Measurements from ENCODE around the gene PTPN20.

PTPN20 gene

DNA sequence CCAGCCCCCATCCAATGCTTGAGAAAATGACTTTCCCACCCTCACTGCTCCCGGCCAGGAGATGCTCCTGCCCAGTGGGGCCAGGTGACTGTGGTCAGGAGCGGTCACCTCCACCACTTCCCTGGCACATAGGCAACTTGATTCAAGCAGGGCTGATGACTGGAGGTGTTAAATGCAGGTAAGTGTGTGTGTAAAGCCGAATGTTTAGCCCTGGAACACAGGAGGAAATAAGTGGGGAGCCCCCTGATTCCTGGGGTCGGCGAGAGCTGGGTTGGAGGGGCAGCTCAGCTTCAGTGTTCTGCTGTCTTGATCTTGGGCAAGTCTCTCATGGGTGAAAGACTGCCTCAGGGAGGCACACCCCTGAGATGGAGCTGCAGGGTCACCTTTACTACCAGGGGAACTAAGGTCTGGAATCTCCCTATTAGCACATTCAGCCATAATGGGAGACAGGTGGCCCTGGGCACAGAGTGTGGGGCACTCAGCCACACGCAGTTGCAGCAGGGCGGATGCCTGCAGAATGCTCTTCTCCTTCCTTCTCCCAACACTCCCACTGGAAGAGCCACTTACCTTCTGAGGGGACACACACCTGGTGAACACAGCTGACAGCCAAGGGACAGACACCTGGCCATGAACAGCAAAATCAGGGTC, 124.1 kb downstream of the PTPN20 start:
- no peak for DNase-seq

DNA sequence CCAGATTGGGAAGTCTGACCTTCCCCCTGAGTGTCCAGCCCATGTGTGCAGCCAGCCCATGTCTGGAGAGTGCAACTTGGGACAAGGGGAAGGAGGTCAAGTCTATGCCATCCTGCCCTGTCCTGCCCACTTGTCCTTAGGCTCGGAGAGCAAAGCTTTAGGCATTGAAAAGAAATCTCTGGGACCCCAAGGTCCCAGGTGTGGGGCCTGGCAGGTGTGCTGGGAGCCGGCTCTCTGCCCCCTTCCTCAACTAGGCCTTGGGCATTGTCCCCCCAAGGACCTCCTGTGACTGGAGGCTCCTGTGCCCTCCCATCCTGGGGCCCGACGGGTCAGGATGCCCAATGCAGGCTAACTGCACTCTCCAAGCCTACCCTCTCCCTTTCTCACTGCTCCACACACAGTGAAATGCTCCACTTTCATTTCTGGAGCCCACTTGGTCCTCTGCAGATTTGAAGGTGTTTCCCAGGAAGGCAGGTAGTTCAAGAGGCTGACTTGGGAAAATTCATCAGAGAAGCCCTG, 124.7 kb downstream of the PTPN20 start:
- DNase-seq: peak; percentile 14

DNA sequence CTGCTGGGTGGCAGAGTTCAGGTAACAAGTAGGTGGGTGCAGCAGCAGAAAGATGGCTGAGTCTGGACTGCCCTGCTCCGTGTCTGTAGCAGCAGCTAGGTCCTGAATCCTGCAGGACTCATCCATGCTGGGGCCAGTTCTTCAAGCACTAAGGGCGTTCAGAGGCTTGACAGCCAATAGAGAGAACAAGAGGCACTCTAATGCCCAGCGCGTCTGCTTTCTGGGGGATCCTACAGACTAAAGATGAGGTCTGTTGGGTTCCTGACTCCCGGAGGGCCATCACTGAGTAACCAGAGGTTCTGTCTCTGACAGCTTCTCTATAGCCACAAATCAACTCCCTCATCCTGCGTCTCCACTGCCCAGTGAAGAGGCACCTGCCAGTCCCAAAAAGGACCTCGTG, 125.5 kb downstream of the PTPN20 start:
- peak; percentile 6 for DNase-seq

DNA sequence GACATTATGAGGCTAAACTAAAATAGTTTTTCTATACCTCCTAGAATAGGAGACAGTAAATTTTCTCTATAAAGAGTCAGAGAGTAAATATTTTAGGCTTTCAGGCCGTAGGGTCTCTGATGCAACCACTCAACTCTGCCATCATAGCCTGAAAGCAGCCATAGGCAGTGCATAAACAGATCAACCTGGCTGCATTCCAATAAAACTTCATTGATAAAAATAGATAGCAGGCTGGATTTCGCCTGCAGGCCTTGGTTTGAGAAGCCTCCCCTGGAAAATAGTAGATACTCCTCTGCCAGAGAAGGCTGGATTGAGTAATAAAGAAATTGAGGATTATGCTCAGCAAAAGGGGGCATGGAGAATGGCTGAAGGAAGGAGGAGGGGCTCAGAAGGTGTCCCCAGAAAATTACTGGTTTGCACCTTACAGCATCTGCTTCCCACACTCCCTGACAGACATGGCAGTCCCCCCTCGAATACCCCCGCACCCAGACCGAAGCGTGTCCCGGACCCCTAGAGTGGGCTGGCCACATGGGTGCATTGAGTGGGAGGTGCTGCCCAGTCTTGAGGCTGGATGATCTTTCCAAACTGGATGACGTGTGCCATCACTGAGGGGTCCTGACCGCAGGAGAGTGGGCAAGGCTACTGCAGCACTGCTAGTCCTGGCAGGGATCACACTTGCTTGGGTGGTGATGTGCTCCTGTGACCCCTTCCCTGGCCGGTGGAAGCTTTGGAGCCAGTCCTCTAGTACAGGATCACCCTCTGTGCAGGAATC, 126.6 kb downstream of the PTPN20 start:
- peak; percentile 6 for DNase-seq

DNA sequence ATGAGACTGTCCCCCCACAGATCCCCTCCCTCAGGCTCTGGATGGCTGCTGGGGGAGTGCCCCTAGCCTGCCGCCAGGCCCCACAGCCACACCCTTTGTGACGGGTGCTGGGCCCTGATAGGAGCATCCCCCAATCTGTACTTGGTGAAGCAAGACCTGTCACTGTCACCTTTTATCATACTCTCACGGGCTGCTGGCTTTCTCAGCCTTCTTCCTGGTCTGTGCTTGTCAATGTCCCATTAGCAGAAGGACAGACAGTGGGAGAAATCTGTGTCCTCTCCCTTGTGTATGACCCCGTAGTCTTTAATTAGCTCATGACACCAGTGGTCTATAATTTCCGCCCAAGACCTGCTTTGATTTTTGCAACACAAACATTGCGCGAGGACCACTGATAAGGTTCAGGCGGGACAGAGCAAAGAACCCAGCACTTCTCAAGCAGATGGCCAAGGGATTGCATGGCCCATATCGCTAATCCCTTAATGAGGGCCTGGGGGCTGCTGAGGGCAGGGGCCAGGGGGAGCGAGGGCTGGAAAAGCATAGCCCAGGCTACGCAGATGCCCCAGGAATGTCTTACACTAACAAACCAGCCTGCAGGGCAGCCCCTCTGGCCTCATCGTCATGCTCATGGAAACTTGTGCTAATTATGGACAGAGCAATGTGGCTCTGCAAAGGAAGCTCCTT, 127.8 kb downstream of the PTPN20 start:
- peak; percentile 26 for DNase-seq

DNA sequence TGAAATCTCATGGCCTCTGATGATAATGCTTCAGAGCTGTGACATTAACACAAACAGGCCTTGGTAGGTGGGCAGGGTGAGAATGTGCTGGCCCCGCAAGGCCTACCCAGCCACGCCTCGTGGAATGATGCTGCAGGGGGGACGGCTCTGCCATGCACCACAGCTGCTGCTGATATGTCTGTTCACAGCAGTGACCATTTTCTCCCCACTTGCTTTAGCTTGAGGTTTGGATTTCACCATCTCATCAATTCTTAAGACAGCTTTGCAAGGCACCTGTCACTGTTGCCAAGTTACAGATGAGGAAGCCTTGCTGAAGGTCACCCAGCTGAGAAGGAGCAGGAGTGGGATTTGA, 128.3 kb downstream of the PTPN20 start:
- no peak for DNase-seq

DNA sequence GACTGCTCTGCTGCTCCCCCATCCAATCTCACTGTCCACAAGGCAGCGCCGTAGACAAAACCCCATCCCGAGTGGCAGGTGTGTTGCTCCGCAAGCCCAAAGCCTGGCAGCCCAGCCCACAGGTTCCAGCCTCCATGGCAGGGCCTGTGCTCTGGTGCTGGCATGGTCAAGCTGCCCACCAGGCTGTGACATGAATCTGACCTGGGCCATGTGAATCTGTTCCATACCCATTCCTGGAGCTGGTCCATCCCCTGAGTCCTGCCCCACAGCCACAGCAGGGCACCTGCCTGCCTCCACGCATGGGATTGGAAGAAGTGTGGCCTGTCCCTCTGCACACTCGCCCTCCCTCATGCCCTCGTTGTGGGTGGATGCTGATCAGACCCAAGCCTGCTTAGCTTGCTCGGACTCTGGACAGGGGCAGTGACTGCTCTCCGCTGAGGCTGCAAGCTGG, 128.8 kb downstream of the PTPN20 start:
- DNase-seq: peak; percentile 16

DNA sequence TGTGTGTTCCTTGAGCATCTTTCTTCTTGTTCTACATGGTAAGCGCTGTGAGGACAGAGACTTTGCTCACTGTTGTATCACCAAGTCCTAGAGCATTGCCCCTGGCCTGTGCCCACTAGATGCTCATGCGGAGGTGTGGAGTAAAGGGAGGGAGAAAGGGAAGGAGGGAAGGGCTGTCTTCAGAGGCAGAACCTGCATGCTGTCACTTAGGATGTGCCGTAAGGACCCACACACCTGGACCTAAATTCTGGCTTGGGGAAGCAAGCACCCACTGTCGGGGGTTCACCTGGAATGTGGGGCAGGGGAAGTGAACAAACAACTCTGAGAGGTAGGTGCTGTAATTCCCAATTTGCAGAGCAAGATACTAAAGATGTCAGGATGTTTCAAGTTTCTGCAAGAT, 129.5 kb downstream of the PTPN20 start:
- DNase-seq: peak; percentile 4

DNA sequence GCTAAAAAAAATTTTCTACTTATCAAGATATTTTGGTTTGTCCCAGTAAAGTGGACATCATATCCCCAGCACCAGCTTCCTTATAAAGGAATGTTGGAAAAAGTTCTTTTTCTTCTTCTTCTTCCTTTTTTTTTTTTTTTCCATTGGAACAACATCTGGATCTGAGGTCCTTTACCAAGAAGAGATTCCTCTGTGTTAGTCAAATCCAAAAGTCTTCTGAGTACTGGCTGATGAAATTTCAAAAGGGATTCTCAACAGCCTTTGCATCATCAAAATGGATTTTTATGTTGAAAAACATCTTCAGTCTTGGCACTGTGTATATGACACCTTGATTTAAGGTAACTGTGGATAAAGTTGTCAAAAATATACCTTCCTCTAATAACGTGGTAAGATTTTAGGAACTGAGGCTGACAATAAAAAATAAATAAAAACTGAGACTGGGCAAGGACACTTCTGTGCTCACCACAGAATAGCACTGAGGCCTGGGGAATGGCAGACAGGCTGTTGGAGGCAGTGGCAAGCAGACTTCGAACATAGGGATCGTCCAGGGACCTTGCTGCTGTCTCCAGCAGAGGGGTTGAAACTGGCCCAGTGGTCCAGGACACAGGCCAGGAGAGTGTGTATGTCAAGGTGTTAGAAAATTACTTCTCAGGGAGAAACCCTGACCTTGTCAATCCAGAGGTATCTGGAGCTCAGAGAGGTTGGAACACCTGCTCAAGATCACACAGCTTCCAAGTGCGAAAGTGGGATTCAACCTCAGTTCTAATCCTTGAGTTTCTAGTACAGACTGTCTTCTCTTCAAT, 130.4 kb downstream of the PTPN20 start:
- DNase-seq: peak; percentile 4

DNA sequence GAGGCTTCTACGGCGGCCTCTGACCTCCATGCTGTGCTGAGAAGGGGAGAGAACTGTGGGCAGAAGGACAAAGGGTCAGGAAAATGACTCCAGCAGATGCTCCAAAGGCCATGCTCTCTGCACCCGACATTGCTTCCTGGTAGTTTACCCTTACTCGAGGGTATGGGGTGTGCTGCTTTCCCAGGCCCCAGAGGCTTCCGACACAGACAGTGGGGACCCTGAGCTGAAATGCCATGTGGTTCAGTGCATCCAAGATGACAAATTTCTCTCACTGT, 130.9 kb downstream of the PTPN20 start:
- no peak for DNase-seq

DNA sequence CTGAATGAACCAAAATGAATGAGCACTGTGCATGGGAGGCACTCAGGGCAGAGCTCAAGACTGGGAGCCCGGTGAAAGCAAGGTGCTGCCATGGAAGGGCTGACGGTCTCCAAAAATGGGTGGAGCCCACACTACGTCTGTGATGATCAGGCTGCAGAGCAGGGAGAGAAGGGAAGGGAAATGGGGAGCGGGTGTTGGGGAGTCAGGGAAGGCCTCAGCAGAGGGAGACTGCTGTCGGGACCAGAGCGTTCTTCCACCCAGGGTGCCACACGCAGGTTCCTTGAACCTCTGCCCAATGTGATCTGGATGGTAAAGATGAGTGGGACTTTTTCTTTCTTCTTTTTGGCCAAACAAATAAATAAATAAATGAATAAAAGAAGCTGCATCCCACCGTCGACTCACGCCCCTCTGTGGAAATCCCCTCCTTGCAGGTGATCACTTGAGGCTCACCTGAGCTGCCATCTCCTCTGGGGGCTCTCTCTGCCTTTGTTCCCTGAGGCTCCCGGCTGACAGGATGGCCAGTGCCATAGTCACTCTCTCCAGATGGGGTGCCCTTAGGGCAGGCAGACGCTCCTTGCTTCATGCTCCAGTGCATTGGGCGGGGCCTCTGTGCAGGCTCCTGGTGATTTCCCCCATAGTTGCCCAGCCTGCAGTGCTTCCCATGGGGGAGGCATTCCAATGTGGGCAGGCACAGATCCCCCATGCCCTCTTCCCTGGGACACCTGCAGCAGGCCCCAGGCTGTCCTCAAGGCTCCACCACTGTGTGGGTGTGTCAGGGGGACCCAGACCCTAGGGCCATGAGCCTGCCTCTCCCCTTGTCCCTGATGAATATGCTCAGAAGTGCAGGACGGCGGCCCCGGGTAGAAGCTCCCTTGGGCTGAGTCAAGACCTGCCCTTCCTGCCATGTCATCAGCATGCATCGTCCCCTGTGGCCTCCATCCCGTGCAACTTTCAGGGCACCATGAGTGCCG, 131.8 kb downstream of the PTPN20 start:
- DNase-seq: peak; percentile 13

DNA sequence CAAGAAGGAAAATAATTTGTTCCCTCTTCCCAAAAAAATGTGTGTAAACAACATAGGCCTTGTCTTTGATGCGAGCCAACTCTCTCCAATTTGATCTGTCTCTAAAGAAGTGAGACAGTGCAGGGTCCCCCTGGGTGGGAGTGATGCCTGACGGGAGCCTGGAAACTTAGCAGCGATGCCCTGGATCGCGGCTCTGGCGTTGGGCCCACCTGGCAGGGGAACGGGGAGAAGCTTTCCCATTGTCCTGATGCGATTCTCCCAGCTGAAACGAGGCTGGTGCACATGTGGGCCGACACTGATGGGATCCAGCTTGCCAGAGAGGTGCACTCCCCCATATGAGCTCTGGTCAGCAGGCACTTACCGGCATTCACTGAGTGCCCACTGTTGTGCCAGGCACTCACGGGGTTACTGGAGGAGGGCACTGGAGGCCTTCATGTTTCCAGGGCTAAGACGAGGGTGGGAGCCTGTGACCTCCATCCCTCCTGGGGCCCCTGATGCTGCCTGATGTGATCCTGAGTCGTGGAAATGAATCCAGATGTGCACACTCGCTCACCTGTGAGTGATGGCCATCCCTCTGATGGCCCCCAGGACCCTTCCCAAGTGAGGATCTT, 132.8 kb downstream of the PTPN20 start:
- peak; percentile 18 for DNase-seq

DNA sequence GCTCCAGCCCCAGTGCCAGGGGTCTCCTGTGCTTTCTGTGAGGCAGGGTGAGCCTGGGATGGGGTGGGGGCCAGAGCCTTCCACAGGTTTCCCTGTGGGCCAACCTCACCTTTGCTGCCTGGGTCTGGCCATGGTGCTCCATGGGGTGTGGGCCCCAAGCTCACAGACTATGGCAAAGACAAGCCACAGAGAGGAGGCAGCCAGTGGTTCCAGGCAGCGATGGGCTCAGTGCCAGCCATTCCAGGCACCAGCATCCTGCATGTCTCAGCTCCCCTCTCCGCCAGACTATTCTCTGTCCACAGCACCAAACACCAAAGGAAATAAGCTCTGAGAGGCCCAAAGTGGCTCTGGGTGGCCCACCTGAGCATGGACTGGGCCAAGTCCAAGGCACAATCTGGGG, 133.5 kb downstream of the PTPN20 start:
- no peak for DNase-seq

DNA sequence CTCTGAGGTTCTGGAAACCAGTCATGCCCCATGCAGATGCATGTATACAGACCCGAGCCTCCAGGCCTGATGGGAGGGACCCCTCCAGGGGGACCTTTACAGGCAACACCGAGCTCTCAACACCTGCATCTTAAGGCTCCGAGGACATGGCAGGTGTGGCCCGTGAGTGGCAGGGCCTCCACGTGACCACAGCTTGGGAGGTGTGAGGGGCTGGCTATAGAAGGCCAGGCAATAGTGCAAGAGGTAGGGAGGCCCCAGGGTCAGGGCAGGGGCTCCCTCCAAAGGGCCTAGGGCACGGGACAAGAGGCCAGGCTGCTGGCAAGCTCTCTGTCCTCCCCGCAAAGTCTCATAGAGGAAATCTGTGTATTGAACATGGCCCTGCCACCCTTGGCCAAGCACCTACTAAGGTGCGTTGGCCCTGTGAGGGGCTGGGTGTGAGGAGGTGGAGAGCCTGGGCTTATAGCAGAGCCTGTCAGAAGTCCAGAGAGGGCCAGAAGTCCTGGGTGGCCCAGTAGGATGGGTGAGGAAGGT, 134.2 kb downstream of the PTPN20 start:
- DNase-seq: peak; percentile 11

DNA sequence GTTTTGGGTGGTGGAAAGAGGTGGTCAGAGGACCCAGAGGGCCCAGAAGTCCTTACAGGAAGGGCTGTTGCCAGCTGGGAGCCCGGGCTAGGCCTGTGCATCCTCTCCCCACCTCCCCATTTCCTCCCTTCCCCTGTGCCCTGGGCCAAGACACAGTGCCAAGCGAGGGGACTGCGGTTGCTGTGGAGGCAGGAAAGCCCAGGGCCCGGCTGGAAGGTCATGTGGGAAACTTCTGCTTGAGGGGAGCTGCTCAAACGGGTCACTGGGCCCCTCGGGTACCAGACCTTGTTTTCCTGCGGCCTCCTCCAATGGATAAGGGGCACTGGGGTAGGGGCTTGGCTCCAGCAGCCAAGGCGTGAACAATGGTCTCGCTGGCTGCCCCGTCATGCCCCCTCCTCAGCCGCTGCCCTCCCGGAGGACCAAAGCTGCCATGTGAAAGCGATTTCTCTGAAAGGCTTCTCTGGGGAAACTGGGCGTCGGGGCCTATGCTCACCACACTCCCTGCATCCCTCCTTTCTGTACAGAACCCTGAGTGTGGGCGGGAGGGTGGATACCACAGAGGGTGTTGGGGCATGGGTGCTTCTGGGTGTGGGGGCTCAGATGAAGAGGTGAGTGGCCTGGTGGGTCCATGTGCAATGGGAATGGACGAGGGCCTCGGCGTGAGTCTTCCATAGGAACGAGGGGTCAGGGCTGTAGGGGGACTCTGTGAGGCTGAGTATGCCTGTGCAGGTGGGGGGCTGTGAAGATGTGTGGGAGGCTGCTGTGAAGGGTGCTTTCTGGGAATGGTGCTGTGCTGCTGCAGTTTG, 135.3 kb downstream of the PTPN20 start:
- no peak for DNase-seq

DNA sequence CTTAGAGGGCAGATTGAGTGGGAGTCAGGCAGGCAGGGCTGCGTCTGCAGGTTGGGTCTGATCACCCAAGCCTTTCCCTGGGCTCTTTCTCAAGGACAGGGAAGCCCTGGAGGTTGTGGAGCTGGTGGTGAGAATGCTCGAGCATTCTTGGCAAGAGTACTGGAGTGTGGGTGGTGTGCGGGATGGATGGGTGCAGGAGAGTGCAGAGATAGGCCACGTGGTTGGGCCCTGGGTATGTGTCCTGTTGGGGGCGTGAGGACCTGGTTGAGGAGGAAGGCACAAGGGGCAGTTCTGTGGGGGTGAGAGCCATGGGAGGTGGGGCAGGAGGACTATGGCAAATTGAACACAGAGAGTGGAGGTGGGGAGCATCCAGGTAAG, 135.9 kb downstream of the PTPN20 start:
- DNase-seq: no peak

DNA sequence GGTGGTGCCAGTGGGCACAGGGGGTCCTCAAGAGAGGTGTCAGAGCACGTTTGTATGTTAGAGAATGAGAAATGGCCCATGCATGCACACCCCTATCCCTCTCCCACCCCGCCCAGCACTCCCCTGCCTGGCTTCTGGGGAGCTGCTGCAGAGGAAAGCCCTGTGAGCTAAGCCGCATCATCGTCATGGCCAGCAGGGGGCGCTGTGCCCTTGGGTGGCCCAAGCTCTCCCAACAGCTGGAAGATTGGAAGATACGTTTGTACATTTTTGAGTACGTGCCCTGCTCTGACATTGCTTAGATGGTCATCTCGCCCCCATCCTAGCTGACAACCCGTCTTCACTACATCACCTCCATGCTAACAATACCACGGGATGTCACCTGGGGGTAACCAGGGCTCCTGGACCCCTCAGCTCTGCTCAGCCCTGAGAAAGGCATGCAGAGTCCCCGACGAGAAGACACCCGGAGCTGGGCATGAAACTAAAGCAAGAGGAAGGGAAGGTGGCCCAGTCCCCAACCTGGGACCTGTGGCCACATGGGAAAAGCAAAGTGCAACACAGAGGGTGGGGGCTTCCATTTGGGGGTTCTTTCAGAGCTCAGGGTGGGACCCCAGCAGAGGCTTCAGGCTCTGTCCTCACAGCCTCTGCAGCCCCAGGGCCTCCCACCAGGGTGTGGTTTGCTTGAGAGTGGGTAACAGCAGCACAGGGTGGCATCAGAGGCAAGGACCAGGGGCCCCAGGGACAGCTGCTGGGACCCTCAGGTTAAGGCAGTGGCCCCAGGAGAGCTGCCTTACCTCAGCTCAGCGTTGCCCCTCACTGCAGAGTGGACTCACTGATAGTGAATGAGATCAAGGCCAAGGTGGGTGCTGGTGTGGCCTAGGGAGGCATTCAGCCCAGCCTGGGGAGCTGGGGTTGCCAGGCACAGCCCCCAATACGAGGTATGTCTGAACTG, 136.6 kb downstream of the PTPN20 start:
- DNase-seq: peak; percentile 83

DNA sequence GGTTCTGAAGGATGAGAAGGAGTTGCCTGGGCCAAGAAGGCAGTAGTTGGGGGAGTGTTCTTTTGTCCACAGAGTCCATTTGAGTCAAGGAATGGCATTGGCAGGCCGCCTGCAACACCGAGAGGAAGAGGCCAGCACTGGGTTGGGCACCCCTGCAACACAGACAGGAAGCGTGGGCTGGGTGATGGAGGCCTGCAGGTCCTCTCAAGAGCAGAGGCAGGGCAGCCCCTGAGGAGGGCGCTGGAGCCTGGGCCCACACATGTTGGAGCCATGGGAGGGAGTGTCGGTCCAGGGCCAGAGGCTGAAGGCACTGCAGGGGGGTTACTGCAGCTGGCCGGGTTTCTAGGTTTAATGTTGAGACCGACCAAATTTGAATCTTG, 137.3 kb downstream of the PTPN20 start:
- no peak for DNase-seq

Measured in right hindlimb (tissue), 1 donor.